Measurements from ENCODE around the gene PLAC8. TPM values are rescaled to one million over a fixed set of nuclear protein-coding genes. Genes with fewer than 3 reads are reported as not detected.

The PLAC8 gene
- 2.5 and 2.6 TPM in 2 replicates for total RNA-seq

DNA sequence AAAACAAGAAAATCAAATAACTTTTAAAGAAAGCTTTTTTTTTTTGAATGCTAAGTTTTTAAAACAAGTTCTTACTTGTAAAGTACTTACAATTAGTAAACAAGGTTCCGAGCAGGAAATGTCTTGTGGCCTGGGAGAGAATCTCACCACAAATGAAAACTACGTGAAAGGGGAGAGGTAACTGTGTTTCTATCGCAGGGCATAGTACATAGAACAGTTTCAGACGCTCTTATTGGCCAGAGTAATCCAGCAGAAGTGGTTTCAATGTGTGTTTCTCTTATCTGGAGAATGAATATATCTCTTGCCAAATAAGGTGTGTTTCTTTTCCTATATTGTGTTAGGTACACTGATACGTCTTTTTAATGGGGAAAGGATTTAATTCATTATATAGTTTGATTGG is at the start of gene PLAC8:
TSS of gene PLAC8 (minus strand) at position 154 of the 400 bp plus-strand sequence. CDS start 6,808 bp downstream, outside the sequence.

Other genes starting within 250 kb of the PLAC8 start
- 259 and 288 TPM in 2 replicates for gene SEC31A, start 223.6 kb downstream of the PLAC8 start, total RNA-seq
- gene THAP9, start 214.0 kb downstream of the PLAC8 start, total RNA-seq = 2.1 and 3.2 TPM in 2 replicates
- 9.5 and 11.0 TPM in 2 replicates for gene LIN54, start 103.9 kb downstream of the PLAC8 start, total RNA-seq
- gene COPS4, start 79.5 kb downstream of the PLAC8 start, total RNA-seq = 114 and 122 TPM in 2 replicates
- 34.3 and 34.7 TPM in 2 replicates for gene COQ2, start 170.1 kb upstream of the PLAC8 start, total RNA-seq
- gene HPSE, start 220.1 kb upstream of the PLAC8 start, total RNA-seq = under 0.01 and 1.4 TPM in 2 replicates